ES-I3 (cell line): ENCODE results near the gene CASKIN2.
A peak's percentile ranks its signal among the peaks of the same experiment; 100 is the strongest.

Source experiments
- H3K36me3 ChIP-seq: 2 replicates; pipeline ENCODE4 v1.6.1; 2013; ENCODE audit warnings: mild to moderate bottlenecking, low read length, control low read depth, moderate library complexity; ENCODE audit not compliant: insufficient read depth
- H3K4me1 ChIP-seq: 2 replicates; pipeline ENCODE4 v1.6.1; 2013; ENCODE audit warnings: mild to moderate bottlenecking, control low read depth, low read length; ENCODE audit not compliant: insufficient read depth
- H3K9ac ChIP-seq: 2 replicates; pipeline ENCODE4 v1.6.1; 2013; ENCODE audit warnings: low read depth, mild to moderate bottlenecking, low read length, moderate library complexity
- H3K9me3 ChIP-seq: 2 replicates; pipeline ENCODE4 v1.6.1; 2013; ENCODE audit warnings: mild to moderate bottlenecking, low read length, moderate library complexity; ENCODE audit not compliant: control insufficient read depth, insufficient read depth

Gene CASKIN2

GRCh38 chr17:75518983-75519537, 3.7 kb upstream of the CASKIN2 start:
- H3K9ac ChIP-seq, result no peak overlapping the region
- peaks cover 3% of the 10 kb centered on the region; the same call in 1 of the 2 replicates for H3K4me1 ChIP-seq
- no peaks in the 10 kb centered on the region for H3K9me3 ChIP-seq
- peaks cover 3% of the 10 kb centered on the region; the same call in 1 of the 2 replicates for H3K36me3 ChIP-seq

GRCh38 chr17:75518201-75518600, 2.9 kb upstream of the CASKIN2 start:
- peaks cover 3% of the 10 kb centered on the region; the same call in 1 of the 2 replicates for H3K36me3 ChIP-seq

GRCh38 chr17:75517297-75517865, 2.0 kb upstream of the CASKIN2 start:
- peaks cover 3% of the 10 kb centered on the region; the same call in 1 of the 2 replicates for H3K36me3 ChIP-seq
- peak overlapping the region; percentile 93; the same call in 1 of the 2 replicates for H3K9ac ChIP-seq
- no peaks in the 10 kb centered on the region for H3K9me3 ChIP-seq
- H3K4me1 ChIP-seq, result peaks cover 9% of the 10 kb centered on the region; the same call in 1 of the 2 replicates

More at GRCh38 chr17:75518201-75518600, 2.9 kb upstream of the CASKIN2 start:
- Histone ChIP-seq H3K9ac (no peak overlapping the region), H3K4me1 (peaks cover 9% of the 10 kb centered on the region; the same call in 1 of the 2 replicates), H3K9me3 (no peaks in the 10 kb centered on the region)

- H3K4me1 ChIP-seq, result peaks cover 9% of the 10 kb centered on the region; the same call in 1 of the 2 replicates
- H3K9me3 ChIP-seq, result no peaks in the 10 kb centered on the region
- peak overlapping the region; percentile 93 for H3K9ac ChIP-seq
- H3K36me3 ChIP-seq, result peaks cover 3% of the 10 kb centered on the region; the same call in 1 of the 2 replicates
Measured at GRCh38 chr17:75516619-75517296, 1.4 kb upstream of the CASKIN2 start.

- peaks cover 3% of the 10 kb centered on the region; the same call in 1 of the 2 replicates for H3K36me3 ChIP-seq
- H3K4me1 ChIP-seq, result peaks cover 9% of the 10 kb centered on the region; the same call in 1 of the 2 replicates
- peak within 1 kb of the TSS; percentile 93 for H3K9ac ChIP-seq
- no peaks in the 10 kb centered on the region for H3K9me3 ChIP-seq
Measured at GRCh38 chr17:75516255-75516618, 900 bp upstream of the CASKIN2 start, which contains the start of gene TSEN54. Gene TSEN54, plus strand, starts transcription at chr17:75516528. Its CDS starts 33 bp downstream, at chr17:75516561.

- no peaks in the 10 kb centered on the region for H3K9me3 ChIP-seq
- H3K9ac ChIP-seq, result peak overlapping the region; percentile 93
- H3K36me3 ChIP-seq, result peaks cover 1% of the 10 kb centered on the region; the same call in 1 of the 2 replicates
- peaks cover 9% of the 10 kb centered on the region; the same call in 1 of the 2 replicates for H3K4me1 ChIP-seq
Measured at GRCh38 chr17:75514919-75515495, 330 bp downstream of the CASKIN2 start.

GRCh38 chr17:75514299-75514918, 928 bp downstream of the CASKIN2 start:
- H3K9me3 ChIP-seq, result no peaks in the 10 kb centered on the region
- H3K36me3 ChIP-seq, result no peaks in the 10 kb centered on the region
- H3K4me1 ChIP-seq, result peaks cover 10% of the 10 kb centered on the region
- peak overlapping the region; percentile 93 for H3K9ac ChIP-seq

GRCh38 chr17:75513641-75514000, 1.7 kb downstream of the CASKIN2 start:
- Histone ChIP-seq H3K4me1 (peaks cover 14% of the 10 kb centered on the region), H3K9ac (no peak overlapping the region), H3K36me3 (no peaks in the 10 kb centered on the region), H3K9me3 (no peaks in the 10 kb centered on the region)

GRCh38 chr17:75512926-75513640, 2.3 kb downstream of the CASKIN2 start:
- peaks cover 14% of the 10 kb centered on the region for H3K4me1 ChIP-seq
- no peaks in the 10 kb centered on the region for H3K36me3 ChIP-seq
- no peak overlapping the region for H3K9ac ChIP-seq

GRCh38 chr17:75511610-75512575, 3.4 kb downstream of the CASKIN2 start:
- H3K36me3 ChIP-seq, result no peaks in the 10 kb centered on the region
- no peak overlapping the region for H3K9ac ChIP-seq
- H3K4me1 ChIP-seq, result peaks cover 14% of the 10 kb centered on the region
- H3K9me3 ChIP-seq, result no peaks in the 10 kb centered on the region

More at GRCh38 chr17:75512926-75513640, 2.3 kb downstream of the CASKIN2 start:
- no peaks in the 10 kb centered on the region for H3K9me3 ChIP-seq

- Histone ChIP-seq H3K9me3 (no peaks in the 10 kb centered on the region), H3K36me3 (0 out of 2 replicates have a peak, but pooled peaks cover 3% of the 10 kb centered on the region), H3K4me1 (peaks cover 14% of the 10 kb centered on the region), H3K9ac (no peak overlapping the region)
Measured at GRCh38 chr17:75511270-75511609, 4.1 kb downstream of the CASKIN2 start.

- Histone ChIP-seq H3K4me1 (peaks cover 14% of the 10 kb centered on the region), H3K36me3 (0 out of 2 replicates have a peak, but pooled peaks cover 6% of the 10 kb centered on the region), H3K9me3 (no peaks in the 10 kb centered on the region), H3K9ac (no peak overlapping the region)
Measured at GRCh38 chr17:75509528-75510258, 5.6 kb downstream of the CASKIN2 start.
